Left hindlimb (tissue), 1 donor: Measurements from ENCODE around the gene GJA4.
"Not testable (repeated sequence)": the region's sequence is repeated elsewhere in the genome, so short reads cannot be mapped to it uniquely, and the experiment has no call there.

Source experiments
- DNase-seq: peaks from one replicate; pipeline ENCODE4 v3.0.0-alpha.2; 2018

Gene GJA4

DNA sequence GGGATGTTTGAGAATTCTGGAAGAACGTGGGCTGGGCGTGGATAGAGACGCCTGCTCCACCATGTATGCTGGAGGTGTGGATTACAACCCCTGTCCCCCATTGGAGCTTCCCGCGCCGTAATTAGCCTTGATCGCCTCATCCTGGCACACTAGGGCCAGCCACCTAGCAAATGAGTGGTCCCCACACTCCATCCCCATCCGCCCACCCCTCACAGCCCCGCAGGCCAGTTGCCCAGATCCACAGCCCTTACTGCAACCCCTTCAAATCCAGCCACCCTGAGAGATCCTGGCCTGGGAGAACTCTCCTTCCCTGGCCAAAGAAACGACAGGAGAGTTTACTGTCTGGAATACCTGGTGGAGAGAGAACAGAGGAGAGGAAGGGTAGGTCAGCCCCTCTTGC, 375 bp upstream of the GJA4 start:
- no peak for DNase-seq

DNA sequence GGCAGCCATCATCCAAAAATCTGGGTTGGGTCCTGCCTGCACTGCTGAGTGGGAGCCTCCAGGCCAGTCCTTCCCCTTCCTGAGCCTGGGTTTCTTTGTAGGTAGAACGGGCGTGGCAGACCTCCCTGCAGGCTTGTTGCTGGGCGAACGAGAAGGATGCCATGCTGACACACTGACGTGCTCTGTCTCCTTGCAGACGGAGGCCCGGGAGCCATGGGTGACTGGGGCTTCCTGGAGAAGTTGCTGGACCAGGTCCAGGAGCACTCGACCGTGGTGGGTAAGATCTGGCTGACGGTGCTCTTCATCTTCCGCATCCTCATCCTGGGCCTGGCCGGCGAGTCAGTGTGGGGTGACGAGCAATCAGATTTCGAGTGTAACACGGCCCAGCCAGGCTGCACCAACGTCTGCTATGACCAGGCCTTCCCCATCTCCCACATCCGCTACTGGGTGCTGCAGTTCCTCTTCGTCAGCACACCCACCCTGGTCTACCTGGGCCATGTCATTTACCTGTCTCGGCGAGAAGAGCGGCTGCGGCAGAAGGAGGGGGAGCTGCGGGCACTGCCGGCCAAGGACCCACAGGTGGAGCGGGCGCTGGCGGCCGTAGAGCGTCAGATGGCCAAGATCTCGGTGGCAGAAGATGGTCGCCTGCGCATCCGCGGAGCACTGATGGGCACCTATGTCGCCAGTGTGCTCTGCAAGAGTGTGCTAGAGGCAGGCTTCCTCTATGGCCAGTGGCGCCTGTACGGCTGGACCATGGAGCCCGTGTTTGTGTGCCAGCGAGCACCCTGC, 1.4 kb downstream of the GJA4 start:
- DNase-seq, result no peak

DNA sequence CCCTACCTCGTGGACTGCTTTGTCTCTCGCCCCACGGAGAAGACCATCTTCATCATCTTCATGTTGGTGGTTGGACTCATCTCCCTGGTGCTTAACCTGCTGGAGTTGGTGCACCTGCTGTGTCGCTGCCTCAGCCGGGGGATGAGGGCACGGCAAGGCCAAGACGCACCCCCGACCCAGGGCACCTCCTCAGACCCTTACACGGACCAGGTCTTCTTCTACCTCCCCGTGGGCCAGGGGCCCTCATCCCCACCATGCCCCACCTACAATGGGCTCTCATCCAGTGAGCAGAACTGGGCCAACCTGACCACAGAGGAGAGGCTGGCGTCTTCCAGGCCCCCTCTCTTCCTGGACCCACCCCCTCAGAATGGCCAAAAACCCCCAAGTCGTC, 2.0 kb downstream of the GJA4 start:
- DNase-seq, result no peak

DNA sequence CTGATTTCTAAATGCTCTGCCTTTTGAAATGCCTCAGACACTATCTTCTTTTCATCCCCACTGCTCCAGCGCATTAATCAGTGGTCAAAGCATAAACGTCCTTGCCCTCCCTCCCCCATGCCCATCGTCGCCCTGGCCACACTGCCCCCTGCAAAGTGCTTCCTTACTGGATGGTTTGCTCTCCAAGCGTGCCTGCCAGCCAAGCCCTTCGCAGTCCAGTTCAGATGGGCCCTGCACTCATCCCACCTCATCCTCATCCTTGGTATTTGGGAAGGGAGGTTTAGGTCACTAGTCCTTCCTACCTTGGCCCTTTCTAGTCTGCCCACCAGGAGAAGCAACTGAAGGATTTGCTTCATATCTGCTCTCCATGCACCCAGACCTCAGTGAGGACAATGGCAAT, 3.1 kb downstream of the GJA4 start:
- DNase-seq, result no peak

DNA sequence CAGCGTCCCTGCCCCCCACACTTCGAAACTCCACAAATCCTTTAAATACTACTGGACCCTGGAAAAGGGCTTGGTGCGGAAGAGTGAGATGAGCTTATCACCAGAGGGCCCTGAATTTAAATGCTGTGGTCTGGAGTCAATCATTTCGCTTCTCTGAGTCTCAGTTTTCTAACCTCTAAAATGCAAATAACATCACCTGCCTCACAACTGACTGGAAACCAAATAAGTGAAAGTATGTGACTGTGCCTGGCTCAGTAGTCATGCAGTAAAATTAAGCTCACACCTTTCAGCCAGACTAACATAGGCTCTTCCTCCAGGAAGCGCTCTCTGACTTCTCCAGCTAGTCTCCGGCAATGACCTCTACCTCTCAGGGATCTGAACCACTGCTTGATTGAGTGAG, 4.2 kb downstream of the GJA4 start:
- no peak for DNase-seq

DNA sequence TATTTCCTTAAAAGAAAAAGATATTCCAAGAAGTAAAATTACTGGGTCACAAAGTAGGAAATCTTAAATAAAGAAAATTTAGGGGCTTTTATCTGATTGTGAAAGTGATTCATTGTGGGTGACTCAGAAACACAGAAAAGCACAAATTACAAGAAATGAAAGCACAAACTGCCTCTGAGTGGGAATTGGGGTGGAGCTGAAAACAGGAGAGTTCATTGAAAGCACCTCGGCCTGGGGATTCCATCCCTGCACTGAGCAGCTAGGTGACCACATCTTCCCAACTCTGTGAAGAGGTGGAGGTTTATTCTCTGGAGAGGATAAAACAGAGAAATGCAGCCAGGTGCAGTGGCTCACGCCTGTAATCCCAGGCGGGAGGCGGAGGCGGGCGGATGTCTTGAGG, 7.4 kb downstream of the GJA4 start:
- no peak for DNase-seq

DNA sequence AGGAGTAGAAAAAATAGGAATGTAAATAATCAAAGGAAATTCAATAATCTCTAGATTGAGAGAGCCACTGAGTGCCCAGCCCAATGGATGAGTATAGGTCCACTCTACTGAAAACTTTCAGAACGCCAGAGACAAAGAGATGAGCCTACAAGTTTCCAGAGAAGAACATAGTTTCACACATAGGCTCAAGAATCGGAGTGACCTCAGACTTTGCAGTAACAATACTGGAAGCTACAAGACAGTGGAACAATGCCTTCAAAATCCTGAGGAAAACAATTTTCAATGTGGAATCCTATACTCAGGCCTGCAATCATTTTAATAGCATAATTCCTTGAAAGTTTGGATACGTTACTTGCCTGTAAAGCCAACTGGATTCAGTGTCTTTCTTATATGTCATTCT, 11.0 kb downstream of the GJA4 start:
- DNase-seq, result no peak

DNA sequence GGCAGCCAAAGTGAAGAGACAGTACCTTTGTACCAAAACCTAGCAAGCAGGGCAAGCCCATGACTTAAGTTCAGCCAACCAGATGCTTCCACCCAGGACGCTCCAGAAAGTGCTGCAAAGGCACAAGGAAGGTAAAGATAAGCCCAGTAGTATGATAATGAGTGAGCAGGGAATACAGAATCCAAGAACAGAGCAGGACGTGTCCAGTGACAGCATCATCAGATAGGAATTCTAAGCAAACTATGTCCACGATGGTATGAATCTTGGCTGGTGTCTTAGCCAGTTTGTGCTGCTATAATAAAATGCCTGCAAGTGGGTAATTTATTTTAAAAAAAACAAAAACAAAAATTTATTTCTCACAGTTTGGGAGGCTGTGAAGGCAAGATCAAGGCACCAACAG, 13.6 kb downstream of the GJA4 start:
- no peak for DNase-seq

DNA sequence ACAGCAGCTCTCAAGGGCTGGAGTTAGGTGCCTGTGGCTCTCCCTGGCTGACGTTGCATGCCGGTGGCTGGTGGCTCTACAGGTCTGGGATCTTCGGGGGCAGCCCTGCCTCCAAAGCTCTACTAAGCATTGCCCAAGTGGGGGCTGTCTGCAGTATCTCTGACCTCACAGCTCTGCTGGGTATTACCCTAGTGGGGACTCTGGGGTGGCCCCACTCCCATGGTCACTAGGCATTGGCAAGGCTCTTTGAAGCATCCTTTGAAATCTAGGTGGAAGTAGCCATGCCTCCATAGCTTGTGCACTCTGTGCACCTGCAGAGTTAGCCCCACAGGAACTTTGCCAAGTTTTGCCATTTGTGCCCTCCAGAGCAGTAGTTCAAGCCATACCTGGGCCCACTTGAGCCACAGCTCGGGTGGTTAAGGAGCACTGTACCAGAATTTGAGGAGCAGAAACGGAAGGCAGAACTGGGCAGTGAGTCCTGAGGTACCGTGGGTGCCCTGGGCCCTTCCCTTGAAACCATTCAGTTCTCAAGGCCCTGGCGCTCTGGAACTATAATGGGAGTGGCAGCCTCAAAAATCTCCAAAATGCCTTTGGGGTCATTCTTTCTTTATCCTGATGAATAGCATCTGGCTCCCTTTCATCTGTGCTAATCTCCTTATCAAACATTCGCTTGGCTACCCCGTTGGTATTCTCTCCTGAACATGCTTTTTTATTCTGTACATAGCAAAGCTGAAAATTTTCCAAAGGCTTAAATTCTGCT, 15.4 kb downstream of the GJA4 start:
- DNase-seq, result no peak

DNA sequence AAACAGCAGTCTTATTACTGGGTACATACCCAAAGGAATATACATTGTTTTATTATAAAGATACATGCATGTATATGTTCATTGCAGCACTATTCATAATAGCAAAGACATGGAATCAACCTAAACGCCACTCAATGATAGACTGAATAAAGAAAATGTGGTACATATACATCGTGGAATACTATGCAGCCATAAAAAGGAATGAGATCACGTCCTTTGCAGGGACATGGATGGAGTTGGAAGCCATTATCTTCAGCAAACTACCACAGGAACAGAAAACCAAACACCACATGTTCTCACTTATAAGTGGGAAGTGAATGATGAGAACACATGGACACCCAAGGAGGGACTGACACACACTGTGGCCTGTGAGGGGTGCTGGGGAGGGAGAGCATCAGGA, 18.0 kb downstream of the GJA4 start:
- not testable (repeated sequence) for DNase-seq

DNA sequence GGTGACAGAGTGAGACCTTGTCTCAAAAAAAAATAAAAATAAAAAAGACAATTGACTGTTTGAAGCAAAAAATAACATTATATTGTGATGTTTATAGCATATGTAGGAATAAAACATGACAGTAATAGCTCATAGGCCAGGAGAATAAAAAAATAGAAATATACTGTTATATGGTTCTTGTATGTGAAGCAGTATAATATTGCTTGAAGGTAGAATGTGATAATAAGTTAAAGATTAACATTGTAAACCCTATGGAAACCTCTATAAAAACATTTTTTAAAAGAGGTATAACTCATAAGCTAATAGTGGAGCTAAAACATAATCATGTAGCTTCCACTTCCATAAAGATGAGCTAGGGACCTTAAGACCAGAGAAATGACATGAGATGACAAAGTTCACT, 23.5 kb downstream of the GJA4 start:
- no peak for DNase-seq

DNA sequence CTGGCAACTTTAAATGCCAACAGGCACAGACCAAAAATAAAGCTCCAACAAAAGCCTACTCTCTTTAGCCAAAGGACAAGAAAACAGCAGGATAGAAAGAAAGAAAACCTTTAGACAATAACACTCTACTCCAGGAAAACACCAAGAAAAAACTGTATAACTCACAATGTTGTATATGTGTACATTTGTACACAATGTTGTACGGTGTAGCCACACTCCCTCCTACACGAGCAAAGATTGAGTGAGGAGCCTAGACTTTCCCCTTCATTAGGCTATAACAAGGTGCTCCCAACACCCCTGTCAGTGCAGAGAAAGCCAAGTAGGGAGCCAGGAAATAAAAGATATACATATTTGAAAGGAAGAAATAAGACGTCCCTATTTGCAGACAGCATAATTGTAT, 24.0 kb downstream of the GJA4 start:
- DNase-seq, result no peak

DNA sequence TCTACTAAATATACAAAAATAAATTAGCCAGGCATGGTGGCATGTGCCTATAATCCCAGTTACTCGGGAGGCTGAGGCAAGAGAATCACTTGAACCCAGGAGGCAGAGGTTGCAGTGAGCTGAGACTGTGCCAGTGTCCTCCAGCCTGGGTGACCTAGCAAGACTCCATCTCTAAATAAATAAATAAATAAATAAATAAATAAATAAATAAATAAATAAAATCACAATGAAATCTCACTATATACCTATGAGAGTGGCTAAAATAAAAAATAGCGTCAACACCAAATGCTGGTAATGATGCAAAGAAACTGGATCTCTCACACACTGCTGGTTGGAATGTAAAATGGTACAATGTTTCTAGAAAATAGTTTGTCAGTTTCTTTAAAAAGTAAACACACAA, 26.1 kb downstream of the GJA4 start:
- DNase-seq, result not testable (repeated sequence)

DNA sequence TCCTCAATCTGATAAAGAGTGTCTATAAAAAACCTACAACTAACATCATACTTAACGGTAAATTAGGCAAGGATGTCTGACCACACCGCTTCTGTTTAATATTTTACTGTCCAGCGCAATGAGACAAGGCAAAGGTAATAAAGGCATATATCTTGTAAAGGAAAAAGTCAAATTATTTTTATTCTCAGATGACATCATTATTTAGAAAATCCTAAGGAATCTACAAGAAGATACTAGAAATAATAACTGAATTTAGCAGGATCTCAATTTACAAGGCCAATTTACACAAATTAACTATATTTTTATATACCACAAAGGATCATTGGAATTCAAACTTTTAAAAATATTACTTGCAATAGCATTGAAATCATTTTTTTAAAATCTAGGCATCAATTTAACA, 29.4 kb downstream of the GJA4 start:
- DNase-seq, result no peak

DNA sequence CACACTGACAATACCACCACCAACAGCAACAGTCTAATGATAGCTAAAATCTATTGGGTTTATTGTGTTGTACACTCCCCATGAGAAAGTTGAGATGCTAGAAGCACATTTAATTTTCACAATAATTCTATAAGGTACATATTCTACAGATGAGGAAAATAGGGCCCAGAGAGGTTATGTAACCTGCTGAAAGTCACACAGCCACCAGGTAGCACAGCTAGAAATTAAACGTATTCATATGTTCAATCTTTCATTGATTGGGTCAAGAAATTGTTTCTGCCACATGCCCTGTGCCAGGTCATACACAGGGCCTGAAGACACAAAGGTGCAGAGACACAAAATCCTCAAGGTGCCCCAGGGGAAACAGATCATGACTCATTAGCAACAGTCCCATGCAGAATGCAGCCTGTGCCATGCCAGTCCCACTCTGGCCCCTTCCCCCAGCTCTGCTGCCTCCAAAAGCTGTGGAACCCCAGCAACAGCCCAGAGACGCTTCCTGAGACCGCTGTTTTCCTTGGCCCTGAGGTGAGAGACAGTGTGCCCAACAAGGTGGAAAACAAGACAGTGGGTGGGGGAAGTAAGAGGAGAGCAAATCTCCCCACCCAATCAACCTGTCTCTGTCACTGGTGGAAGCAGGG, 32.1 kb downstream of the GJA4 start:
- no peak for DNase-seq

DNA sequence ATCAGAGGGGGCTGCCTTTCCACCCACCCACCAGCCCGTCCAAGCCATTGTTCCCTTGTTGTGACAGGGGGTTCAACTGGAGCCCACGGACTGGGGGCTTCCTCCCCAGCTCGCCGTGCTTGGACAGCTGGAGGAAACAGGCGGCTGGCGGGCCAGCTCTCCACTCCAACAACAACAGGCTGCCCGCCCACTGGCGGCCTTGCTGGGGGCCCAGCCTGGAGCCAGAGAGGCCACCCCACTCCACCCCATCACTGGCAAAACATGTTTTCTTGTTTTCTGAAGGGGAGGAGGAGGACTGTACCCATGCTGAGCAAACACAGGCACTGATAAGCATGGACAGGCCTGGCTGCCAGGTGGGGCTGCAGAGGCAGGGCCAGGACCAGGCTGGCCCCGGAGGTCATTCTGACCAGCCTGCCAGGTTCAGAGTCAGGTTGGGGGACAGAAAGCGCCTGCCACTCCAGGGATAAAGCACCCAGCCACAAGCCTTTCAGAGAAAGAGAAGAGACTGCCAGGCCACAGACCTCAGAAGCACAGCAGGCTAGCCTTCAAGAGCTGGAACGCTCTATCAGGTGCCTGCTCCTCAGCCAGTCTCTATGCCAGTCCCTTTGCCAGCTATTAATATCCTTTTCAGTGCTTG, 32.8 kb downstream of the GJA4 start:
- DNase-seq, result no peak

DNA sequence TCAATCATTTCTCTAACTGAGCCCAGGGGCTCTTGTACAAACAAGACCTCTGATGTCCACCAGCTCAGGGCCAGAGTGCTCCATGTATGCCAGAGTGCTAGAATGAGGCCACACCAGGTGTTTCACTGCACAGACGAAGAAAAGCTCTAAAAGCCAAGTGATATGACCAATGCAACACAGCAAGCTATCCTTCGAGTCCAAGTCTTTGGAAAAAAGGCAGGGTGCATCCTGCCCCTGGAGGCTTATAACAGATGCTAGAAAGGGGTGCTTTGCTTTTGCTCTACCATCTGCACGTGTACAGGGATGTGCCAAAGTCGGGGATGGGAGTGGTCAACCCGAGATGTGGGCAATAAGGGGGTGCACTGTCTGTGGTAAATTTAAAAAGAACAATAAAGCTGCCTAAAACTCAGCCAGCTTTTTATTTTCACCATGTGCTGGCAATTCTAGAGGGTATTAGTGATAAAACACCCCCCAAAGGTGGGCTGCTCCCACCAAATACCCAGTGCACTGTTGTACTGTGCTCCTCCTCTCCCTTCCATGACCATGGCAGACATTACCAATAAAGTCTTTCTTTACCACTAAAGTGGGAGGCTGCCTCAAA, 34.6 kb downstream of the GJA4 start:
- DNase-seq, result no peak

DNA sequence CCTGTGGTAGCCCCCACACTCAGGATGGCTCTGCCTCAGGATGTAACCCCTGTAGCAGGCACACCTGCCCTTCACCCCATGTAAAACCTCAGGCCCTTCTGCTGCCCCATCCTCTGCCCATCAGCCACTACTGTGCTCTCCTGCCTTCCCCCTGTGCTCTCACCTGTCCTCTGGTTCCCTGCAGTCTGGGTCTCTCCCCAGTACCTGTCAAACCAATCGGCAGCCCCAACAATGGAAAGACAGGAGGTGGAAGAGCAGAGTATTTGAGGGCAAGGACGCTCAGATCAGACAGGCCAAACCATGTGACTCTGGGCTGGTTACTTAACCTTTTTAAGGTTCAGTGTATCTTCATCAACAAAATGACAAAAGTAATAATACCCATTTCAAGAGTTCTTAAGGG, 35.8 kb downstream of the GJA4 start:
- no peak for DNase-seq

DNA sequence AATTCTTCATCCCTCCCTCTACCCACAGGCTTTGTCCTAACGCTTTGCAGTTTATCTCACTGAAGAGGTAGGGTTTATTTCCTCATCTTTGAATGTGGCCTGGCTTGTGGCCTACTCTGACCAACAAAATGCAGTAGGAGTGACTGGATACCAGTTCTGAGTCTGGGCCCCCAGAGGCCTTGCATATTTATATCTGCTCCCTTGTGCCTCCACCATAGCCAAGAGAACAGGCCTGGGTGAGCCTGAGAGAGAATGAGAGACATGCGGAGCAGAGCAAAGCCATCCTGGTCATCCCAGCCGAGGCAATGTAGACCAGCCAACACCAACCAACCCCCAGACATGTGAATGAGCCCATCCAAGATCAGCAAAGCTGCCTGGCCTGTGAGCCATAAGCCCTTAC, 36.5 kb downstream of the GJA4 start:
- no peak for DNase-seq

DNA sequence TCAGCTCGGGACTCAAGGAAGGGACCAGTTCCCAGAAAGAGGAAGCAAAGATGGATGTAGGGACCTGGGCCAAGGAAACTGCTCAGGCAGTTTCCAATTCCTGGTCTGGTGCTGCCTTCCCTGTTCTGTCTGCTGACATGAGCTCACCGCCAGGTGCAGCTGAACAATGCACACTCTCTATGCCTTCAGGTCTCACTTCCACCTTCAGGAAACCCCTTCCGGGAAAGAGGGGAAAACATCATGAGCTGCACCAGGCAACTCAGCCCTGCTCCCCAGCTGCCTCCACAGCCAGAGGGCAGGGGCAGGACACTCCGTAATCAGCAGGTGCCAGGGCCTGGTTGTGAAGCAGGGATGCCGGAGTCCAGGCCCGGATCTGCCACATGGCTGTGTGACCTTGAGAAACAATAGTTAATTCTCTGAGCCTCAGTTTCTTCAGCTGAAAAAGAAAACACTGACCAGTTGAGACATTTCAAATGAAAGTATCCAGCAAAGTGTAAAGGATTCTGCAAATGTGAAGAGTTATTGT, 39.0 kb downstream of the GJA4 start:
- DNase-seq, result no peak

DNA sequence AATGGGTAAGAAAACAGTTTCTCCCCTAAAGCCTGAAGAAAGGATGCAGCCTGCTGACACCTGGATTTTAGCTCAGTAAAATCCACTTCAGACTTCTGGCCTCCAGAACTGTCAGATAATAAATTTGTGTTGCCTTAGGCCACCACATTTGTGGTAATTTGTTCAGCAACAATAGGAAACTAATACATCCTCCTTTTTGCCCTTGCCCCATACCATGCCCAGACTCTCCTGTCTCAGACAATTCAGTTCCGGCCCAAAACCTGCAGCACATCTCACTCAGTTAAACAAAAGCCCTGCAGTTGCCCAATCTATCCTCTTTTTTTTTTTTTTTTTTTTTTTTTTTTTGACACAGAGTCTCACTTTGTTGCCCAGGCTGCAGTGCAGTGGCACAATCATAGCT, 40.9 kb downstream of the GJA4 start:
- no peak for DNase-seq

DNA sequence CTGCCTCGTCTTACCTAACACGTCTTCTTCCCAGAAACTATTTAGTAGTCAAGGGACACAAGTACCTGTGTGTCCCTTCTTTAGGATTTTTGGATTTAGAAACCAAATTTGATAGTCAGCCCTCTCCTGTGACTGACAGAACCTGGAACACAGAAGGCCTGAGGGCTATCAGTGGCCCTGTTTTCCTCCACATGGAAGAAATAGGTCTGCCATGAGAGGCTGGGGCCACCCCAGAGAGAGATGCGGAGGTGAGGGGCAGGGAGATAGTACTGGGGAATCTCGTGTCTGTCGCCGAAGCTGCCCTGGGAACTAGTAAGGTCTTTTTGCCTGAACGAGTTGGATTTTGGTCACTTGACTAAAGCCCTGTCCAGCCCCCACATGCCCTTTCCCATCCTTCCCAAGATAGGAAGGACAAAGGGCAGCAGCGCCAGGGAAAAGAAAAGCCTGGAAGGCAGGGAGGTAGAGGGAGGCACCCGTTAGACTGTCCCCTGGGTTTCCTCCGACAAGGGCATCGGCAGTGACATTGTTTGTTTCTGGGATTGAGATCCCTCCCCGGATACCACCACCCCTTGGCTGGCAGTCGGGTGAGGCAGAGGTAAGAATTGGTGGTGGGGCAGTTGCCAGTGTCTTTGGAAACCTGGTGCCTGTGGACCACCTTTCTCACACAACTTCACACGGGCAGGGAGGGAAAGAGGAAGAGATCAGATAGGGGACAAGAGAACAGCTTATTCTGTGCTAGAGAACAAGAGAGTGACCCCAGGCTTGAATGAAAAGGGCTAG, 46.9 kb downstream of the GJA4 start:
- no peak for DNase-seq
